ENCODE data around the gene WFDC2.

The WFDC2 gene

DNA sequence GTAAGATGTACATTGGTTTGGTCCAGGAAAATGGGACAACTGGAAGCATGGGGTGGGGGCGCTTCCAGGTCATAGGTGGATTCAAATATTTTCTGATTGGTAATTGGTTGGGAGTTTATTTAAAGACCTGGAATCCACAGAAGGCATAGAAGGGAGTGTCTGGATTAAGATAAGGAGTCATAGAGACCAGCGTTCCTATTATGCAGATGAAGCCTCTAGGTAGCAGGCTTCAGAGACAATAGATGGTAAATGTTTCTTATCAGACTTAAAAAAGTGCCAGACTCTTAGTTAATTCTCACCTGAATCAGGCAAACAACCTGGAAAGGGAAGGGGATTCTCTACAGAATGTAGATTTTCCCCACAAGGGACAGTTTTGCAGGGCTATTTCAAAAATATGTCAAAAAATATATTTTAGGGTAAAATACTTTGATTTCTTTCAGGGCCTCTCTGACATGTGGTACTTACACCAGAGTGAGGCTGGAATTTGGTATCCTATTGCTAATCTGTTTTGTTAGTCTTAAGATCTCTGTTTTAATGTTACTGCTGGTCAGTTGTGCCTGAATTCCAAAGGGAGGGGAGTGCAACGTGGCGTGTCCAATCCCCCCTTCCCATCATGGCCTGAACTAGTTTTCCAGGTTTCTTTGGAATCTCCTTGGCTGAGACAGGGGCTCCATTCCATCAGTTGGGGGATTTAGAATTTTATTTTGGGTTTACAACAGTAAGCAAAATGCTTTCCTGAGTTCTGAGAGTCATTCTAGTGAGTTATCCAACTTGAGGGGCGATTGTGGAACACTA lies 28.5 kb upstream of the WFDC2 start:
- no peaks in the 10 kb centered on the region for H3K36me3 ChIP-seq (ENCODE audit: insufficient read depth, low read length)
- no peaks in the 10 kb centered on the region for H3K9me3 ChIP-seq (ENCODE audit: low read length)
- no peak overlapping the region for H2AFZ ChIP-seq (ENCODE audit: low read depth, low read length)

GRCh38 chr20:45441746-45442145 lies 27.8 kb upstream of the WFDC2 start:
- no peak overlapping the region for H3K4me3 ChIP-seq (ENCODE audit: low read length)
- no peaks in the 10 kb centered on the region for H3K9me3 ChIP-seq (ENCODE audit: low read length)
- H3K27me3 ChIP-seq (ENCODE audit: insufficient read depth, low read length): peaks cover 4% of the 10 kb centered on the region
- no peaks in the 10 kb centered on the region for H3K36me3 ChIP-seq (ENCODE audit: insufficient read depth, low read length)
- H2AFZ ChIP-seq (ENCODE audit: low read depth, low read length): no peak overlapping the region
- peaks cover 6% of the 10 kb centered on the region for H3K4me1 ChIP-seq (ENCODE audit: insufficient read depth, low read length)

More for the DNA sequence above, 28.5 kb upstream of the WFDC2 start:
- H3K4me1 ChIP-seq (ENCODE audit: insufficient read depth, low read length): peaks cover 6% of the 10 kb centered on the region
- H3K4me3 ChIP-seq (ENCODE audit: low read length): no peak overlapping the region
- peaks cover 4% of the 10 kb centered on the region for H3K27me3 ChIP-seq (ENCODE audit: insufficient read depth, low read length)

- Histone ChIP-seq H2AFZ (ENCODE audit: low read depth, low read length) (no peak overlapping the region), H3K4me3 (ENCODE audit: low read length) (no peak overlapping the region), H3K9me3 (ENCODE audit: low read length) (no peaks in the 10 kb centered on the region), H3K36me3 (ENCODE audit: insufficient read depth, low read length) (no peaks in the 10 kb centered on the region), H3K27me3 (ENCODE audit: insufficient read depth, low read length) (peaks cover 4% of the 10 kb centered on the region), H3K4me1 (ENCODE audit: insufficient read depth, low read length) (peaks cover 6% of the 10 kb centered on the region)
Observed at GRCh38 chr20:45444050-45444449, 25.5 kb upstream of the WFDC2 start.

- no peaks in the 10 kb centered on the region for H3K9me3 ChIP-seq (ENCODE audit: low read length)
- H3K4me1 ChIP-seq (ENCODE audit: insufficient read depth, low read length): peaks cover 6% of the 10 kb centered on the region
- H2AFZ ChIP-seq (ENCODE audit: low read depth, low read length): no peak overlapping the region
- peaks cover 4% of the 10 kb centered on the region for H3K27me3 ChIP-seq (ENCODE audit: insufficient read depth, low read length)
- H3K4me3 ChIP-seq (ENCODE audit: low read length): no peak overlapping the region
- H3K36me3 ChIP-seq (ENCODE audit: insufficient read depth, low read length): no peaks in the 10 kb centered on the region
Observed at GRCh38 chr20:45445805-45446562, 23.6 kb upstream of the WFDC2 start.

DNA sequence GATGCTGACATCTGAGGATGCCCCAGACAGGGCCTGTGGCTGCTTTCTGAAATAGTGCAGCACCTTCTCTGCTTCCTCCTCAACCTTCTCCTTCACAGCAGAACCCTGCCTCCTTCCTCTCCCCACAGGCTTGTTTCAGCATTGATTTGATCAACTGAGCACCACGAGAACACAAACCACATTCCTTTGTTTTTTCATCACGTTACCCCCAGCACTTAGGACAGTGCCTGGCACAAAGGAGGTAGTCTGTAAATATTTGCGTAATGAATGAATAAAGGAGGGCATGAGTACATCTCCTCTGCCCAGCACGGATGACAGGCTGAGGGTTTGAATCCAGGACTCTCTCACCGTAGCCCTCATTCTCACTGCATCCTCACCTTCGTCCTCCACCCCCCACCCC lies 21.3 kb upstream of the WFDC2 start:
- Histone ChIP-seq H2AFZ (ENCODE audit: low read depth, low read length) (no peak overlapping the region), H3K9me3 (ENCODE audit: low read length) (no peaks in the 10 kb centered on the region), H3K36me3 (ENCODE audit: insufficient read depth, low read length) (no peaks in the 10 kb centered on the region), H3K4me3 (ENCODE audit: low read length) (no peak overlapping the region), H3K4me1 (ENCODE audit: insufficient read depth, low read length) (no peaks in the 10 kb centered on the region), H3K27me3 (ENCODE audit: insufficient read depth, low read length) (peaks cover 9% of the 10 kb centered on the region)

- Histone ChIP-seq H2AFZ (ENCODE audit: low read depth, low read length) (no peak overlapping the region), H3K36me3 (ENCODE audit: insufficient read depth, low read length) (no peaks in the 10 kb centered on the region), H3K9me3 (ENCODE audit: low read length) (no peaks in the 10 kb centered on the region), H3K27me3 (ENCODE audit: insufficient read depth, low read length) (peaks cover 4% of the 10 kb centered on the region), H3K4me1 (ENCODE audit: insufficient read depth, low read length) (no peaks in the 10 kb centered on the region), H3K4me3 (ENCODE audit: low read length) (no peak overlapping the region)
Observed at GRCh38 chr20:45449528-45449927, 20.0 kb upstream of the WFDC2 start.

- no peaks in the 10 kb centered on the region for H3K36me3 ChIP-seq (ENCODE audit: insufficient read depth, low read length)
- peaks cover 4% of the 10 kb centered on the region for H3K27me3 ChIP-seq (ENCODE audit: insufficient read depth, low read length)
- H2AFZ ChIP-seq (ENCODE audit: low read depth, low read length): no peak overlapping the region
- no peak overlapping the region for H3K4me3 ChIP-seq (ENCODE audit: low read length)
- H3K9me3 ChIP-seq (ENCODE audit: low read length): no peaks in the 10 kb centered on the region
- H3K4me1 ChIP-seq (ENCODE audit: insufficient read depth, low read length): no peaks in the 10 kb centered on the region
Observed at GRCh38 chr20:45450097-45450818, 19.3 kb upstream of the WFDC2 start.

DNA sequence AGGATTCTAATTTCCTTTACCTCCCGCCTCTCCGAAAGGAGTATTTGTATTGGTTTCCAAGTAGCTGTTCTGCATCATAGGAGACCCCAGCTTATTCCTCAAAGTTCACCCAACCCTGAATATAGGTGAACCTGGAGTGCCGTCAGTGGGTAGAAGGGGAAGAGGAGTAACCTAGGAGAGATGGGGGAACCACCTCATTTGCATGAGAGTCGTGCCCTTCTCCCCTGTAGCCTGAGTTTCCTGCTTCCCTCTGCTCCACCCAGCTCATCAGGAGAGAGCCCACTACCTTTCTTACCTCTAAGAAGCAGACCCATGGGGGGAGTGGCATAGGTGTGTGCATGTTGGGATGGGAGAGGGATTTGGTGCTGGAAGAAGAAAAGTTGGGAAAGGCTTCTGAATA lies 17.3 kb upstream of the WFDC2 start:
- Histone ChIP-seq H3K27me3 (ENCODE audit: insufficient read depth, low read length) (peaks cover 4% of the 10 kb centered on the region), H3K36me3 (ENCODE audit: insufficient read depth, low read length) (no peaks in the 10 kb centered on the region), H3K4me3 (ENCODE audit: low read length) (no peak overlapping the region), H3K4me1 (ENCODE audit: insufficient read depth, low read length) (no peaks in the 10 kb centered on the region), H3K9me3 (ENCODE audit: low read length) (no peaks in the 10 kb centered on the region), H2AFZ (ENCODE audit: low read depth, low read length) (no peak overlapping the region)

- Histone ChIP-seq H3K36me3 (ENCODE audit: insufficient read depth, low read length) (no peaks in the 10 kb centered on the region), H3K4me1 (ENCODE audit: insufficient read depth, low read length) (no peaks in the 10 kb centered on the region), H3K4me3 (ENCODE audit: low read length) (no peak overlapping the region), H3K27me3 (ENCODE audit: insufficient read depth, low read length) (peaks cover 4% of the 10 kb centered on the region), H2AFZ (ENCODE audit: low read depth, low read length) (no peak overlapping the region), H3K9me3 (ENCODE audit: low read length) (no peaks in the 10 kb centered on the region)
Observed at GRCh38 chr20:45452772-45453691, 16.5 kb upstream of the WFDC2 start.

GRCh38 chr20:45456632-45457031 lies 12.9 kb upstream of the WFDC2 start:
- Histone ChIP-seq H3K4me1 (ENCODE audit: insufficient read depth, low read length) (no peaks in the 10 kb centered on the region), H3K36me3 (ENCODE audit: insufficient read depth, low read length) (no peaks in the 10 kb centered on the region), H2AFZ (ENCODE audit: low read depth, low read length) (no peak overlapping the region), H3K27me3 (ENCODE audit: insufficient read depth, low read length) (peaks cover 7% of the 10 kb centered on the region), H3K4me3 (ENCODE audit: low read length) (no peak overlapping the region), H3K9me3 (ENCODE audit: low read length) (no peaks in the 10 kb centered on the region)

GRCh38 chr20:45459606-45460005 lies 9.9 kb upstream of the WFDC2 start:
- no peak overlapping the region for H2AFZ ChIP-seq (ENCODE audit: low read depth, low read length)
- no peaks in the 10 kb centered on the region for H3K4me1 ChIP-seq (ENCODE audit: insufficient read depth, low read length)
- no peaks in the 10 kb centered on the region for H3K36me3 ChIP-seq (ENCODE audit: insufficient read depth, low read length)
- peaks cover 11% of the 10 kb centered on the region for H3K27me3 ChIP-seq (ENCODE audit: insufficient read depth, low read length)
- no peak overlapping the region for H3K4me3 ChIP-seq (ENCODE audit: low read length)
- H3K9me3 ChIP-seq (ENCODE audit: low read length): no peaks in the 10 kb centered on the region

- H3K9me3 ChIP-seq (ENCODE audit: low read length): no peaks in the 10 kb centered on the region
- no peaks in the 10 kb centered on the region for H3K4me1 ChIP-seq (ENCODE audit: insufficient read depth, low read length)
- peaks cover 20% of the 10 kb centered on the region for H3K27me3 ChIP-seq (ENCODE audit: insufficient read depth, low read length)
- no peak overlapping the region for H3K4me3 ChIP-seq (ENCODE audit: low read length)
- H3K36me3 ChIP-seq (ENCODE audit: insufficient read depth, low read length): no peaks in the 10 kb centered on the region
- no peak overlapping the region for H2AFZ ChIP-seq (ENCODE audit: low read depth, low read length)
Observed at GRCh38 chr20:45461225-45461624, 8.3 kb upstream of the WFDC2 start.
